Bone marrow (tissue), 2 donors: Measurements from ENCODE around the gene C20orf173.
"Not testable (repeated sequence)": the region's sequence is repeated elsewhere in the genome, so short reads cannot be mapped to it uniquely, and the experiment has no call there.

ENCODE experiments used
- DNase-seq, 2 donors: peaks; one replicate each; lab custom pipeline; 2025; lab: John Stamatoyannopoulos, UW

The C20orf173 gene, protein sequence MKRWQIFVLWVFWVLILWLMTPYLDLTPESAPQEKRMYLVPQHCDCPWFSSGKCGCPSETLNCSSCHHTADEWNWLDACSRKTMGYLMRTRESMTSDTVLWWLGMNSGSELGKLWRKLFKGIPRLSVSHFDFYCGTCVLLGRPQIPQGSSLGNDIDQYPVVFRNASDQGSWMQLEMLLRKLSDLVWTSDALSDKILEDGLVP

DNA sequence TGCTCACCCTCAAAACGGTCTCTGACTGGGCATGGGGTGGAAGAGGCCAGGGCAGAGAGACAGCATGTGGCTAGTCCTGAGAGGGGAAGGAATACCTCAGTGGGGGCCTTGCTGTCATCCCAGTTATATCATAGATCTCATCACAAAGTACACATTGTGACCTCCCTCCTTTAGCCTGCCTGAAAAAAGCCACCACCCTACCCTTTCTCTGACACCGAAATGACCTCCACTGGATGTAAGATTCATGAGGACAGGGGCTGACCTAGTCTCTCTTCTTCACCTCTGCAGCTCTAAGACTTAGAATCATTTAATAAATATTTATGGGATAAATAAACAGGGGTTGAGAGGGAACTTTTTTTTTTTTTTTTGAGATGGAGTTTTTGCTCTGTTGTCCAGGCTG lies at the start of gene C20orf173:
Gene C20orf173 (minus strand): TSS at position 101 of the 400 bp plus-strand sequence. CDS start 279 bp downstream, outside the sequence.
- no peak for DNase-seq

- DNase-seq, result no peak
Observed at GRCh38 chr20:35579196-35579595, 49.7 kb upstream of the C20orf173 start.

DNA sequence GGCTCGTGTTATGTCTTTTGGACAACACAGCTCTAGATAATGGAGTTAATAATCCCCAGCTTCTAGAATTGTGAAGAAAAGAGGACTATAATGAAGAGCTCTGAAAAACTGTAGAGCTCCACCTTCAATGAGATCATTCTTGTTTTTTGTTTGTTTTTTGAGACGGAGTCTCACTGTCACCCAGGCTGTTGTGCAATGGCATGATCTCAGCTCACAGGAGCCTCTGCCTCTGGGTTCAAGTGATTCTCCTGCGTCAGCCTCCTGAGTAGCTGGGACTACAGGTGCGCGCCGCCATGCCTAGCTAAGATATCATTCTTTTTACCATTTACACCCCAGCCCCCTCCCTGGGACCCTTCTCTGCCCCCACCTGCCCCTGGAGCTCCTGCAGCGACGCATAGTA lies 49.0 kb upstream of the C20orf173 start:
- no peak for DNase-seq

- no peak for DNase-seq
Observed at GRCh38 chr20:35576816-35577215, 47.4 kb upstream of the C20orf173 start.

DNA sequence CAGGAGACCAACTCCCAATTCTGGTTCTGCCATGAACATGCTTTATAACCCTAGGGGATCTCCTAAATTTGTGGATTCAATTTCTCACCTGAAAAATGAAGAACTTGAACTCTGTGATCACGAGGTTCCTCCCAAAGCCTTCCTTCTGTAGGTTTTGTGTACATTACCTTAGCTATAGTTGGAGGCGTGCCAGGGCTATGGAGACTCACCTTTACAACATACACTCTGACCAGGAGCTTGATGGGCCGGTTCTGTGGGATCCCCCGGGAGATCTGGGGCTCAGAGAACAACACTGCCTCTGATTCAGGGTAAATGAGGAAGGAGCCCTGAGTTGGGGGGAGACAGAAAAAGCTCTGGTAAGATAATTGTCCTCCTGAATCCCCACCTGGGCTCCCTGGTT lies 46.5 kb upstream of the C20orf173 start:
- no peak for DNase-seq

- DNase-seq, result no peak
Observed at GRCh38 chr20:35572838-35573237, 43.4 kb upstream of the C20orf173 start.

DNA sequence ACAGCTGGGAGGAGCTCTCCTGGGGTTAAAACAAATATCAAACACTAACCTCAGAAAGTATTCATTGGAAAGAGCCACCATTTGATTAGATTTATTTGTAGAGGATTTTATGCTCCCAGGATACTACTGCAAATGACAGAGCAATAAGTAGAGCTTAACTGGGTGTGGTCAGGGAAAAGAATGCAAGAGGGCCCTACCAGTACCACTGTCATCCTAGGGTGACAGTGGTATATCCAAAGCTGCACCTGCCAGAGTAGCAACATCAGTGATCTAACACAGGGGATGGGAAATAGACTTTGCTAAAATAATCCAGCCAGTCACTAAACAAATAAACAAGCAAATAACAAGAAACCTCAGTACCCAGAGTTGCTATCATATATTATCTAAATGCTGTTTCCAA lies 42.1 kb upstream of the C20orf173 start:
- DNase-seq, result no peak

- no peak for DNase-seq
Observed at GRCh38 chr20:35568645-35569044, 39.2 kb upstream of the C20orf173 start.

DNA sequence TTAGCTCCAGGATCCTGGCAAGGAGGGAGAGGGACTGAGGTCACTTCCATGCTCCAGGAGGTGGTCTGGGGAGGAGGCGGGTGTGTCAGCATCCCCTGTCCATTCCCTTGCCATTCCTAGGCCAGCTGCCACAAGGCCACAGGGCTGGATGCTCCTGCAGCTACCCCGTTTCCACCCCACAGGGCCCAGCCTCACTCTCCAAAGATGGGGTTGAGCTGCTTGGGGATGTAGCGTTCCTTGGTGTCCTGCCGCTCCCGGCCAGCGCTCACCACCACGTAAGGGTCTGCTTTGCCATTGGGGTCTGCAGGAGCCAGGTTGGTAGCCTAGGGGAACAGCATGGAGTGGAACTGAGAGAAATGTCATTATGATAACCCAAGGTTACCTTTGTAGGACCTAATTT lies 35.5 kb upstream of the C20orf173 start:
- no peak for DNase-seq

- no peak for DNase-seq
Observed at GRCh38 chr20:35563834-35564233, 34.4 kb upstream of the C20orf173 start.

DNA sequence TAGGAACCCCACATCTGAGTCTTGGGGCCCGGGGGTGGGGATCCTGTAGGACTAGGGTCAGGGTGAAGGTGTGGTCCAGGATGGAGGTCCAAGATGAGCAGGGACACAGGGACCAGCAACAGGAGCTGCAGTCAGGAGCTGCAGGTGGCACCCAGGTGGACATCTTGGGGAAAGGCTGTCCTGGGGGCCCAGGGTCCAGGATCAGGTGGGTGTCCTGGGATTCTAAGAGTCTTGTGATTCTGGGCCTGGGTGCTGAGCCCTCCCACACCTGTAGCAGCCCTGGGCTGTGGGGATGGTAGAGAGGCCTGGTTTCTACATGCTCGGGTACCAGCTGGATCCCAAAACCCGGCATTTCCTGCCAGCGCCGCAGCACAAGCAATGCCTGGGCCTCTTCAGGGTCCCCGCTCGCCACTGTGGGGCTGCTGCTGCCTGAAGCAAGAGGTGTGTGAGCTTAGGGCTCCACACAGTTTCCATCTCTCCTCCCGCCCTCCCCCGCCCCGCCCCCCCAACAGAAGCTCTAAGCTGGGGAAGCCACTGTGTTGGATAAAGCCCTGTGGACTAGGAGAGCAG lies 33.2 kb upstream of the C20orf173 start:
- no peak for DNase-seq

DNA sequence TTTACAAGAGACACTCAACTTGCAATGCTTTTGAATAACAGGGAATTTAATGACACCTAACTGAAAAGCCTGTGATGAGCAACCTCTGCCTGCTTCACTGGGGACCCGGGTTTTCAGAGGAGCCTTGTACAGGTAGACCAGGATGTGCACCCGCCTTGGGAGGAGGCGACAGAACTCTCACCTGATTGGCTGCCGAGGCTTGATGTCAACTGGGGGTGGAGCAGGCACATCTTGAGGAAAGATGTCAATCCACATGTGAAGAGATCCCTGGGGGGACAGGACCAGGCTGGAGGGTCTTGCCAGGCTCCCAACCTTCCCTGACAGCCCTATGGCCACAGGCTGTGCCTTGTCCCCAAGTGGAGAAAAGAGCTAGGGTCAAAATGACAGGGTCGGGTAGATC lies 32.2 kb upstream of the C20orf173 start:
- no peak for DNase-seq

- DNase-seq, result no peak
Observed at GRCh38 chr20:35561268-35561667, 31.8 kb upstream of the C20orf173 start.

GRCh38 chr20:35560541-35560940 lies 31.1 kb upstream of the C20orf173 start:
- DNase-seq, result no peak

GRCh38 chr20:35560105-35560511 lies 30.7 kb upstream of the C20orf173 start:
- DNase-seq, result no peak

GRCh38 chr20:35559042-35559693 lies 29.7 kb upstream of the C20orf173 start:
- no peak for DNase-seq

DNA sequence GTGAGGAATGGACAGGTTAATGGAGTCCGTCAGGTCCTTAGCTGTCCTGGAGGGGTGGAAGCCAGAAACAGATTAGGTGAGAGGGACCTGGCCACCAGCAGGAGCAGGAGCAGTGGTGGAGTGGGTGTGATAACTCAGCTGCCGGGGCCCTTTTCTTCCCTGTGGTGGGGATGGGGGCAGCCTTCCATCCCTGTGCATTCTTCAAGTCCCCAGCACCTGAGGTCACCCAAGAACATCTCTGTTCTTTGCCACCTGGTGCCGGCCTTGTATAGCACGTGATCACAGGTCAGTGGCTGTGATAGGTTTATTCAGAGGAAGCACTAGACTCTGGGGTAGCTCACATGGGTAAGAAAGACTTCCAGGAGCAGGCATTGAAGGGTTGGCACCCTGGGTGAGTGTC lies 29.0 kb upstream of the C20orf173 start:
- DNase-seq, result no peak

DNA sequence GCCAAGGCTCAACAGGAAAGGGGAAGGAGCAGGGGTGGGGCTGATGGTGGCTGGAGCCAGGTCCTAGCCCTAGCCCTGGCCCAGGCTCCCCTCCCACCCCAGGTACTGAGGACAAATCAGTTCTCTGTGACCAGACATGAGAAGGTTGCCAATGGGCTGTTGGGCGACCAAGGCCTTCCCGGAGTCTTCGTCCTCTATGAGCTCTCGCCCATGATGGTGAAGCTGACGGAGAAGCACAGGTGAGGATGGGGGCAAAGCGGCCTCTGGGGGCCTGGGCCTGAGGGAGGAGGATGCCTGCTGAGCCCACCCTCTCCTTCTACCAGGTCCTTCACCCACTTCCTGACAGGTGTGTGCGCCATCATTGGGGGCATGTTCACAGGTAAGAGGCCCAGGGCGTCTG lies 27.4 kb upstream of the C20orf173 start:
- DNase-seq, result no peak

DNA sequence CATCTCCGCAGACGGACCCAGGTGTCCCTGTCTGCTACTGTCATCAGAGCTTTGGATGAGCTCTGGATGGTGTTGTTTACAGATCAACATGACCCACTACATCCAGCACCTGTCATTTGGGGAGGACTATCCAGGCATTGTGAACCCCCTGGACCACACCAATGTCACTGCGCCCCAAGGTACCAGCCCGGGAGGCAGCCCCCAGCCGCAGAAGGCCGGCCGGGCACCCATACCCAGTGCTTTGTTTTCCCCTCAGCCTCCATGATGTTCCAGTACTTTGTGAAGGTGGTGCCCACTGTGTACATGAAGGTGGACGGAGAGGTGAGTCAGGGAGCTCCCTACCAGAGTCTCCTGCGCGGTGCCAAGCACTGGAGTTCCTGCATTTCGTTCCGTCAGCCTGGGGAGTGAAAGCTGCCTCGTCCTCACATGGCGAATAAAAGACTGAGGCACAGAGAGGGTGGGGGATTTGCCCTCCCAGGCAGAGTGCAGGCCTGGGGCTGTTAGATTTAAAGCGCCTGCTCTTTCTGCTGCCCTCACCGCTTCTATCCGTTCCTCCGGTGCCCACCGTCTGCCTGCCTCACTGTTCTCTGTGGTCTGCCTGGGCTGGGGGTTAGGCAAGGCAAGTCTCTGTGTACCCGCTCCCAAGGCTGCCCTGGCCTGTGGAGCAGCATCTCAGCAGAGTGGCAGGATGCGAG lies 26.6 kb upstream of the C20orf173 start:
- no peak for DNase-seq

GRCh38 chr20:35555461-35555860 lies 26.0 kb upstream of the C20orf173 start:
- DNase-seq, result not testable (repeated sequence)

DNA sequence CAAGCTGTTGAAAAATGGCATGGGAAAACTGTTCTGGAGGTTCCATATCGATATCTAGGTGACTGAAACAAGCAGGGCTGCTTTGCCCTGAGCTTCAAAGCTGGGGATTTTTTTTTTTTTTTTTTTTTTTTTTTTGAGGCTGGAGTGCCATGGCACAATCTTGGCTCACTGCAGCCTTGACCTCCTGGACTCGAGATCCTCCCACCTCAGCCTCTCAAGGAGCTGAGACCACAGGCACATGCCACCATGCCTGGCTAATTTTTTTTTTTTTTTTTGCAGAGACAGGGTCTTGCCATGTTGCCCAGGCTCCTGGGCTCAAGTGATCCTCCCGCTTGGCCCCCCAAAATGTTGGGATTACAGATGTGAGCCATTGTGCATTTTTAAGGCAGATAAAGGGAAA lies 23.5 kb upstream of the C20orf173 start:
- no peak for DNase-seq

- DNase-seq, result no peak
Observed at GRCh38 chr20:35551503-35551902, 22.1 kb upstream of the C20orf173 start.

DNA sequence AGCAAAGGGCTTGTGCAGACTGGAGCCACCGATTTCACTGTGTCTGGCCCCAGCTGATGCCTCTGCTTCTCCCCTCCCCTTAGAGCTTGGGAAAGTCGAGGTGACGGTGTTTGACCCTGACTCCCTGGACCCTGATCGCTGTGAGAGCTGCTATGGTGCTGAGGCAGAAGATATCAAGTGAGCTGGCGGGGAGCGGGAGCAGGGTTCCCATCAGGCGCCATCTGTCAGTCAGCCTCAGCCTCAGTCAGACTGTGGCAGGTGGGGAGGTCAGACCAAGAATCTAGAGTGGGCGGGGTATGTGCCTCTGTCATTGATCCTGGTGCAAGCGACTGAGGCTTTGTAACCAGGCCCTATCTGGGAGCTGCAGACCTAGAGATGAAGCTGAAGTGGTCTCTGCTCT lies 17.9 kb upstream of the C20orf173 start:
- no peak for DNase-seq
